SK-N-SH (cell line): ENCODE measurements around the gene ZNF550.
"Not testable (repeated sequence)": the region's sequence is repeated elsewhere in the genome, so short reads cannot be mapped to it uniquely, and the experiment has no call there.

Experiments used
- CTCF ChIP-seq: fragments of 200-600 bp; sonication (generic); IDR thresholded peaks from 2 replicates; pipeline ENCODE4 v1.6.1; 2017; ENCODE audit warnings: antibody characterized with exemption, mild to moderate bottlenecking, moderate library complexity
- POLR2AphosphoS5 ChIP-seq: IDR thresholded peaks from 2 replicates; pipeline ENCODE4 v1.6.1; 2012; ENCODE audit warnings: low read depth, low read length
- RXRA ChIP-seq: IDR thresholded peaks from 2 replicates; pipeline ENCODE4 v1.4.0; 2012; ENCODE audit warnings: low read depth, mild to moderate bottlenecking, borderline replicate concordance

DNA sequence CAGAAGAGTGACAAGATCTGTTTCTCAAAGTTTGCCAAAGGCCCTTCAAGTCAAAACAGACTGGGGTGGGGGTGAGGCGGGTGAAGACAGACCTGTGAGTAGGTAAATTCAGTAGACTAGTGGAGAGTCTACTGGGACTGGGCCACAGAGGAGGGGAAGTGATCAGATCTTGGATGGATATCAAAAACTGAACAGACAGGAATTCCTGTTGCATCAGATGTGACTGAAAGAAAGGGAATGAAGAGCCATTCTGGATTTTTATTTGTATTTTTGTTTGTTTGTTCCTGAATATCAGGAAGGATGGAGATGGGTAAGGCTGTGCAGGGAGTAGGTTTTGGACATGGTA lies 71.4 kb downstream of the ZNF550 start:
- not testable (repeated sequence) for TF ChIP-seq POLR2AphosphoS5, CTCF, RXRA
